ENCODE results near the gene PDE4D.

DNA sequence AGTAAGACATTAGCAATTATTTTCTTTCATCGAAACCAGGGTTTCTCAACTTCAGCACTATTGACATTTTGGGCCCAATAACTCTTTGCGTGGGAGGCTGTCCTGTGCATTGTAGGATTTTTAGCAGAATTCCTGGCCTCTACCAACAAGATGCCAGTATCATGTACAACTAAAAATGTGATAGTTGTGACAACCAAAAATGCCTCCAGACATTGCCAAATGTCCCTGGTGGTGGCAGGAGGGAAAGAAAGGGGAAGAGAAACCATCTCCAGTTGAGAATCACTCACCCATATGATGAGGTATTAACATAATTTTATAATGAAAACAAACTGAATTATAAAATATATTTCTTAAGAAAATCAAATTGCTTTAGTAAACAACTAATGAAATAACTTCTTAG is 904.6 kb downstream of the PDE4D start:
- TF ChIP-seq POLR2A (IDR thresholded peaks at IDR 0.05): no peak
- TF ChIP-seq, protein P1, sequence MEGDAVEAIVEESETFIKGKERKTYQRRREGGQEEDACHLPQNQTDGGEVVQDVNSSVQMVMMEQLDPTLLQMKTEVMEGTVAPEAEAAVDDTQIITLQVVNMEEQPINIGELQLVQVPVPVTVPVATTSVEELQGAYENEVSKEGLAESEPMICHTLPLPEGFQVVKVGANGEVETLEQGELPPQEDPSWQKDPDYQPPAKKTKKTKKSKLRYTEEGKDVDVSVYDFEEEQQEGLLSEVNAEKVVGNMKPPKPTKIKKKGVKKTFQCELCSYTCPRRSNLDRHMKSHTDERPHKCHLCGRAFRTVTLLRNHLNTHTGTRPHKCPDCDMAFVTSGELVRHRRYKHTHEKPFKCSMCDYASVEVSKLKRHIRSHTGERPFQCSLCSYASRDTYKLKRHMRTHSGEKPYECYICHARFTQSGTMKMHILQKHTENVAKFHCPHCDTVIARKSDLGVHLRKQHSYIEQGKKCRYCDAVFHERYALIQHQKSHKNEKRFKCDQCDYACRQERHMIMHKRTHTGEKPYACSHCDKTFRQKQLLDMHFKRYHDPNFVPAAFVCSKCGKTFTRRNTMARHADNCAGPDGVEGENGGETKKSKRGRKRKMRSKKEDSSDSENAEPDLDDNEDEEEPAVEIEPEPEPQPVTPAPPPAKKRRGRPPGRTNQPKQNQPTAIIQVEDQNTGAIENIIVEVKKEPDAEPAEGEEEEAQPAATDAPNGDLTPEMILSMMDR (IDR thresholded peaks at IDR 0.05): no peak
